GM21528 (cell line): Measurements from ENCODE around the gene OPN4.

Experiments used
- ATAC-seq: cut with Tn5 transposase; IDR thresholded peaks from one replicate; pipeline ENCODE4 v1.9.1; 2021; ENCODE audit warnings: mild to moderate bottlenecking, moderate library complexity; ENCODE audit not compliant: unreplicated experiment, low FRiP score

The OPN4 gene

GRCh38 chr10:86647773-86648703 lies 6.3 kb upstream of the OPN4 start:
- ATAC-seq, result no peak

DNA sequence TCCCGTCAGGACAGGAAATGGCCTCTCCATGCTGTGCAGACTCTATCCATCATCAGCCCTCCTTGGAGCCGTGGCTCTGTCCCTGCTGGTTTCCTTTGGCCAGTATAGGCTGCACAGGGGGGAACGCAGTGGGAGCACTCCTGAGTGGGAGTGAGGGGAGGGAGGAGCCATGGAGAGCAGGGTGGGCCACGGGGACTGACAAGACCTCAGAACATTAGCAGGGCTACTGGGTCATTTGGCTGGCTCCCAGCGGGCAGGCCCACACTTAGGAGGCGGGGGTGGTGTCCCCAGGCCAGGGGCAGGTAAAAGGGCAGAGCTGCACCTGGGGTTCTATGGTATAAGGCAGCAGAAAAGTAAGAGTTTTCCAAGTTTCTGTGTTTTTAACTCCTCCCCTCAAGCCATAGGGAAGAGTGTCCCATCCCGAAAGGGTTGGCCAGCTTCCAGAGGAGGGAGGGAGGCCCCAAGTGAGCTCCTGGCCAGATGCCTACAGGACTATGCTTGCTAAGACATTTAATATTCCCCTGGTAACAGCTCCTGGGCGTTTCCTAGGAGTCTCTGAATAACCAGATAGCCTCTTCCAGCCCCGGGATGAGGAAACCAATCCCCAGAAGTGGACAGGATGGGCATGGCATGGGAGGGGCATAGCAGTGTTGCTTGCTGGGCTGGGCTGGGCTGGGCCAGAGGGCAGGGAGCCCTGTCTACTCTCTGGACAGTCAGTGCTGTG lies 5.5 kb upstream of the OPN4 start:
- no peak for ATAC-seq

GRCh38 chr10:86649471-86650150 lies 4.7 kb upstream of the OPN4 start:
- no peak for ATAC-seq

GRCh38 chr10:86650151-86650550 lies 4.2 kb upstream of the OPN4 start:
- no peak for ATAC-seq

GRCh38 chr10:86651021-86651471 lies 3.3 kb upstream of the OPN4 start:
- no peak for ATAC-seq

DNA sequence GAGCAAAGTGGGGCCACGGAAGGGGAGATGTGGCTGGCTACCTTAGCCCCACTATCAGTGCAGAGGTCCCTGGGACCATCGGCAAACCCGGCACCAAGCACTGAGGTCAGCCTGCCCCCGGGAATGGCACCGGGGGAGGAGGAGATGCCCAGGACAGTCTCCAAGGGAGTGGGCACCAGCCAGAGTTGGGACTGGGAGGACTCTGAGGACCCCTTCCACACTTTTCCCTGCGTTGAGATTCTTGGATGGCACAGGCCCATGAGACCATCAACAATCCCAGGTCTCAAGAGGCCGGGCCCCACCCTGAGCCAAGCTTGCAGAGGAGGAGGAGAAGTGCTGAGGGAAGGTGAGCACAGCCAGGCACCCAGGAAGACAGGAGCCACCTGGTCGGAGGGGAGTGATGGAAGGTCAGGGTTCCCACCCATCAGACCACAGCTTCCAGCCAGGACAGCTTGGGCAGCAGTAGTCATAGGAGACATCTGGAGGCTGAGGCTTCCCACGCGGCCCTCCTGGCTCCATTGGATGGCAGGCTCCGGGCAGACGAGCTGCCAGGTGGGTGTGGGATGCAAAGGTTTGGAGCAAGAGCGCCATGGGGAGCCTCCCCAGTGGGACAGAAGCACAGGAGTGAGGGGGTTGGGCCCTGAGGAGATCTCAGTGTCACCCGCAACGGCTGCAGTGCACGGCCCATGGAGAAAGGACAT lies 2.6 kb upstream of the OPN4 start:
- ATAC-seq, result no peak

DNA sequence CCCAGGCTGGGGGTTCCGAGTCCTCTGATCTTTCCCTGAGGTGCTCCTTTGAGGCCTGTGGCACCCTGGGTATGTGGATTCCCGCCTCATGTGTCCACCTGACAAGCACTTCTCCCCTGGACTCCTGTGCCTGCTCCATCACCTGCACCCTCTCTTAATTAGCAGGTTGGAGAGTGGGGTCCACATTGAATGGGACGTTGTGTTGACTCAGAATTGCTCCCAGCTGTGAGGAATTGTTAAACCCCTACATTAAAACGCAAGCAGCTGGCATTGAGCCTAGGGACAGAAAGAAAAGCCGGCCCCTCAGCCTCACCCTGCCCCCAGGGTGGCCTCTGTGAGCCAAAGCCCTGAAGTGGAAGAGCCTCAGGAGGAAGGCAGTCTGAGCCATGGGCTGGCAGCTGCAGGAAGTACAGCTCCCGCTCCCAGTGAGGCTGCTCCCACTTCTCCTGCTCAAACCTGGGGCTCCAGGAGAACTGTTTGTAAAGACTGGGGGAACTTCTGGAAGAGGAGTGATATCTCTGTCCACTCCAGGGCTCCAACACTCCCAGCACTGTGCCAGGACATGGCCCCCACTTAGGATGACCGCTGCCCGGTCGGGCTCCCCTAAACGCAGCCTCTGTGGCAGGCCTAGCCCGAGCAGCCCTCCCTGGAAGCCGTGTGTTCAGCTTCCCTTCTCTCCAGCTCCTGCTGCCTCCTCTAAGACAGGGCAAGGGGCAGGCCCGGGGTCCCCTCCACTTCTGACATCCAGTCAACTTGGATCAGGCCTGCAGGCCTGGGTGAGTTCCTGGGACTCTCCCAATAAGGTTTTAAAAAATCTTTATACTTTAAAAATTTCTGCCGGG lies 1.8 kb upstream of the OPN4 start:
- no peak for ATAC-seq

DNA sequence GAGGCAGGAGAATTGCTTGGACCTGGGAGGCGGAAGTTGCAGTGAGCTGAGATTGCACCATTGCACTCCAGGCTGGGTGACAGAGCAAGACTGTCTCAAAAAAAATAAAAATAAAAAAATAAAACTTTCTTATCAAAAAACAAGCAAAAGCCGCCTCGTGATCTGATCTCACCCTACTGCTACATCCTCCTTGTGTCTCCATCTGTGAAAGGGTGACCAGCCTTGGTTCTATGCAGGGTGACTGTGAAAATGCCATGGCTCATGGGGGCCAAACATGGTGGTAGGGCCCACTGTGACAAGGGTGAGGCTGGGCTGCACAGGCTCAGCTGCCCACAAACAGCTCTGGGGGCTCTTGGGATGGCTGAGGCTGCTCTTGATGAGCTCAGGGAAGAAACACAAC lies 968 bp upstream of the OPN4 start:
- no peak for ATAC-seq

- no peak for ATAC-seq
Measured at GRCh38 chr10:86653987-86654386, 360 bp upstream of the OPN4 start.

GRCh38 chr10:86655173-86655540 lies 810 bp downstream of the OPN4 start:
- ATAC-seq, result no peak

DNA sequence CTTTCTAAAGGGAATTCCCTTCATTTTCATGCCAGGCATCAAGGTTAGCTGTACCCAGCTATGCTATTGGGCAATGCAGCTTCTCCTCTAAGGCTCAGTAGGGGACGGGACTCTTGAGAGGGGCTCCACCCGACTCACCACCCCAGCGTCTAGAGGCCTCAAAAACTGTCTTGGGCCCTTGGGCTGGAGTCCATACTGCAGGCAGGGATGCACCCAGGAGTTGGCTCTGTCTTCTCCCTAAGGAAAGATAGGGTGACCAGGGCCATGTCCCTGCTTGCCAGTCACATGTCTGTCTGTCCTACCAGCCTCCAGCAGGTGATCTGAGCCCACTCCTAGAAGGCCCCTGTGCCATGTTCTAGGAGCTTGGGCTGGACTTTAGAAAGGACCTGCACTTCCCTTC lies 1.2 kb downstream of the OPN4 start:
- ATAC-seq, result no peak

DNA sequence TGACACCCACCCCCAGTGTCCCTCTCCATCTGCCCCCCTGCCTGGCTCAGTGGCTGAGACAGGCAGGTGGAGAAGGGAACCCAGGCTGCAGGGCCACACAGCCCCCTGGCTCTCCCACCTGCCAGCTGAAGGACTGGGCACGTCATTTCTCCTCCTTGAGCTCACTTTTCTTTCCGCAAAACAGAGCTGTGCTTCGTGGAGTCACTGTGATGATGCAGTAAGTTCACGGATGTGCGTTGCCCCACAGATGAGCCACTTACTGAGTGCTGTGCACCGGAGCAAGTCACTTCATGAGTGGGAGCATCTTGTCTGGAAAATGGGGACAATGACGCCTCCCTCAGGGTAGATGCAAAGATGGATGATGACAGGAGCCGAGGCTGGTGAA lies 2.7 kb downstream of the OPN4 start:
- no peak for ATAC-seq

GRCh38 chr10:86657396-86658011 lies 3.2 kb downstream of the OPN4 start:
- no peak for ATAC-seq

- no peak for ATAC-seq
Measured at GRCh38 chr10:86658261-86658741, 4.0 kb downstream of the OPN4 start.

GRCh38 chr10:86658751-86659150 lies 4.4 kb downstream of the OPN4 start:
- ATAC-seq, result no peak

DNA sequence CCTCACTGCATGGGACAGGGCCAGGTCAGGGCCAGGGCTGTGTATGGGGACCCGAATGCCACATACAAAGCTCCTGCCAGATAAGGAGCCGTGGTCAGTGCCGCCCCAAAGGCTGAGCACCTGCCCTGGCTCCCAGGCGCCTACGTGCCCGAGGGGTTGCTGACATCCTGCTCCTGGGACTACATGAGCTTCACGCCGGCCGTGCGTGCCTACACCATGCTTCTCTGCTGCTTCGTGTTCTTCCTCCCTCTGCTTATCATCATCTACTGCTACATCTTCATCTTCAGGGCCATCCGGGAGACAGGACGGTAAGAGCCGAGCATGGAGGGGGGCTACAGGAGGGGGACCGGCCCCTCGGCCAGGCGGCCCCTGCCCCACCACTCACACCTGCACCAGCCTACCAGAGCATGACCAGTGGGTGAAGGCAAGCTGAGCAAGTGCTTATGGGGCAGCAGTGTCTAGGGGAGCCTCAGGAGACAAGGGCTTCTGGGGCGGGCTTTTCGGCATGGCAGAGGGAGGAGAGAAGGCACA lies 4.9 kb downstream of the OPN4 start:
- no peak for ATAC-seq

DNA sequence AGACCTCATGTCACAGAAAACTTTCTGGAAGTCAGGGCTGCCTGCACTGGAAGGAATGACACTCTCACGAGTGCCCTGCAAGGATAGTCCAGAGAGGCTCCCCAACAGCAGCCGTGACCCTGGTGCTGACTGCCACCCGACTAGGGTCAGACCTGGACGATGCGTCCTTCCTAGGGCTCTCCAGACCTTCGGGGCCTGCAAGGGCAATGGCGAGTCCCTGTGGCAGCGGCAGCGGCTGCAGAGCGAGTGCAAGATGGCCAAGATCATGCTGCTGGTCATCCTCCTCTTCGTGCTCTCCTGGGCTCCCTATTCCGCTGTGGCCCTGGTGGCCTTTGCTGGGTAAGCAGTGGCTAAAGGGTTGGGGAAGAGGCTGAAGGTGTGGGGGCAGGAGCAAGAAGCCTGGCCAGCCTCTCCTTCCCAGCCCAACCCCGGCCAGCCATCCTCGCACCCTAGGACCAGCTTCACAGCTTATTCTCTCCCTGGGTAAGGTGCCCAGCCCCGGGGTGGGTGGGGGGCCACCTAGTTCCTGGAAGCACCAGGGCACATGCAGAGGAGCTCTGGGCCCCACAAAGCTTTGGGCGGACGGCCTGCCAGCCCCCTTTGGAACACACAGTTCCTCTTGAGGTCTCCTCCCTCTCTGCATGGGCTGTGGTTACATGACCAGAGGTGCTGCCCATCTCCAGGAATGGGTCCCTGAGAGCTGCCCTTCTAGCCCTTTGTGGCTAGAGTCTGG lies 5.5 kb downstream of the OPN4 start:
- no peak for ATAC-seq
